Measurements from ENCODE around the gene MYH9. TPM values are rescaled to one million over a fixed set of nuclear protein-coding genes. Genes with fewer than 3 reads are reported as not detected.

Gene MYH9
- polyA plus RNA-seq, 3 donors, result 250 to 336 (median 293) TPM

- no peak for DNase-seq
Observed at GRCh38 chr22:36352803-36353507, 34.8 kb downstream of the MYH9 start.

- DNase-seq, result no peak
Observed at GRCh38 chr22:36351921-36352802, 35.6 kb downstream of the MYH9 start.

DNA sequence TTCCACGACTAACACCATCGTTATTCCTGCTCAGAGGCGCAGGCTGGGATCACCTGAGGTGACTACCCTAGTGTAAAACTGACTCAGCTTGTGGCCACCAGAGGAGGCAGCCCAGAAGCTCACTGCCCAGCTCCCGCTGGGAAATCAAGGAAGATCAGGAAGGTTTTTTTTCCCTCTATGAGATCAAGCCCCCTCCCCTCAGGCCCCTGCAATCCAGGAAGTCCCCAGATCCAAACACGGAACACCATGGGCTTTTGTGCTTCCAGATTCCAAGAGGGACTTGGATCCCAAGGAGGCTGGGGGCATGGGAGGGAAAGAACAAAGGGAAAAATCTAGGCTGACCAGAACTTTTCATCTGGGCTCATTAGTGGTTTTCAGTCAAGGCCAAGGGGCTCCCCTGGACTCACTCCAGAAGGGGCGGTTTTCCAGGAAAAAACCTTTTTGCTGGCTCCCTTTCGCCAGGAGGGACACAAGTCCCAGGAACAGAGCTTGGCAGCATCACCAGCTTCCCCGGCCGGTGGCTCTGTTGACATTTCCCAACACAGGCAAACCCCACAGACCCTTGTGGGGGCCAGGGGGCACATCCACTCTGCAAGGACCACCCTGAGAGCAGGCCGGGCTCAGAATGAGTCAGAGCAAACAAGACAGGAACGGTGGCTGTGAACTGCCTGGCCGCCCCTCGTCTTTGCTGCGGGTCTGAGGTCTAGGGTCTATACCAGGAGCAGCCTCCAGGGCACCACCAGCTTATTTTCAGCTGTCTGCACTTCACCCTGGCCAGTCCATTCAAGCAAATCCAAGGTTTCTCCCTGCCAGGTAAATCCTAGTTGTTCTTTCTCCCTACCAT, 36.8 kb downstream of the MYH9 start:
- no peak for DNase-seq

- DNase-seq, result no peak
Observed at GRCh38 chr22:36349726-36350125, 38.0 kb downstream of the MYH9 start.

DNA sequence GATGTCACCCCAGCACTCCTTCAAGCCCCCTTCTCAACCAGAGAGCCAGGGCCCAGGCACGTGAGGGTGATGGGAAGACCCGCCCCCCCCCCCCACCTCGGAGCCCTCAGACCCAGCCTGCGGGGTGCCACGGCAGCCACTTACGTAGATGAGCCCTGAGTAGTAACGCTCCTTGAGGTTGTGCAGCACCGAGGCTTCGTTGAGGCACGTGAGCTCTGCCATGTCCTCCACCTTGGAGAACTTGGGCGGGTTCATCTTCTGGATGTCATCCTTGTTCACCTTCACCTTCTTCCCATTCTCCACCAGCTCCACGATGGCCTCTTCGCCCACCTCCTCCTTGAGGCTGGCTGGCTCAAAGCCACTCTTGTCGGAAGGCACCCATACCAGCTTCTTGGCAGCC, 39.0 kb downstream of the MYH9 start:
- no peak for DNase-seq

GRCh38 chr22:36347094-36347493, 40.7 kb downstream of the MYH9 start:
- no peak for DNase-seq

GRCh38 chr22:36344106-36344827, 43.5 kb downstream of the MYH9 start:
- no peak for DNase-seq

DNA sequence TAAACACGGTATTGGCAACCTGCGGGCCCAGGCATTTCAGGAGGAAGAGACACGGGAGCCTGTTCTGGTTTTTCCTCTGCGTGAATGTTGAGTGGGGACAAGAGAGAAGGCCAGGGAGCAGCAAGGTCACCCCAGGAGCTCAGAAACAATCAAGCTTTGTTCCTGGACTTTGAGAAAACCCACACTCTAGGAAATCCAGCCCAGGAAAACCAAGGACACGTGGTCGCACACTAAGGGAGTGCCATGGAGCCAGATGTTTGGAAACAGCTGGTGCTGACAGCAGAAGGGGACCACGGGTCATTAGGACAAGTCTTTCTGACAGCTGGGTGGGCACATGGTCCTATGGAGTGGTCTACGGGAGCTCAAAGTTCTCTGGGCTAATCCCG, 44.1 kb downstream of the MYH9 start:
- DNase-seq, result no peak

DNA sequence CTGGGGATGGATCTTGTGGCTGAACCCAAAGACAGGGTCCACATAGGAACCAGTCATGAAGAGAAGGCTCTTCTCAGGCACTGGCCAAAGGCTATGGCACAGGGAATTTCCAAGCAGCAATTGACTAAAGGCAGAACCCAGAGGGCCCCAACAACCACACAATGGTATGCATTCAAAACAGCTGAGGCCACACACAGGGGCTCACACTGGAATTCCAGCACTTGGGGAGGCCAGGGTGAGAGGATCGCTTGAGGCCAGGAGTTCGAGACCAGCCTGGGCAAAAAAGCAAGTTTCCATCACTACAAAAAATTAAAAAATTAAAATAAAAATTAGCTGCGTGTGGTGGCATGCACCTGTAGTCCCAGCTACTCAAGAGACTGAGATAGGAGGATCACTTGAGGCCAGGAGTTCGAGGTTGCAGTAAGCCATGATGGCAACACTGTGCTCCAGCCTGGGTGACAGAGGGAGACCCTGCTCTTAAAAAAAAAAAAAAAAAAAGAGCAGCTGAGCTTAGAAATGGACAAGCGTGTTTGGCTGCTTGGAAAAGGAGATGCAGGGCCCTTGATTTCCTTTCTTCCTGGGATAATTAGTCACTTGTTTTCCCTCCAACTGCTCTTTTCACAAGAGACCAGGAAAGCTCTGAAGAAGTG, 44.6 kb downstream of the MYH9 start:
- no peak for DNase-seq

DNA sequence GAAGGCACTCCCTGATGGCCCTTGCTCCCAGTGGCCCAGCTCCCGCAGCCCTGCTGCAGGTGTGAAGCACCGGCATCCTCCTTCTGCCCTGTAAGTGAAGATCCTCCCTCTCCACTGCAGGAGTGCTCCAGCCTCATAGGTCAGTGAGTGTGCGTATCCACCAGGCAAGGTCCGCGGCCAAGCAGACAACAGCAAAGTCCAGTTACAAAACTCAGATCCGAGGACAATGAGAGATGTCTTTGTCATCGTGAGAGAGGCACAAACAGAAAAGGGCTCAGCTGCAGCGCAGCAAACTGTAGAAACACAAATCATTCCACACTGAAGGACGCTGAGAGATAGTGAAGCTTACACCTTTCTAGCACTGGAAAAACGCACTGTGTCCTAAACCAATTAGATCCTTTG, 46.1 kb downstream of the MYH9 start:
- no peak for DNase-seq

GRCh38 chr22:36340621-36341020, 47.1 kb downstream of the MYH9 start:
- no peak for DNase-seq

GRCh38 chr22:36339171-36340065, 48.3 kb downstream of the MYH9 start:
- DNase-seq, result no peak

GRCh38 chr22:36337365-36338130, 50.2 kb downstream of the MYH9 start:
- no peak for DNase-seq

DNA sequence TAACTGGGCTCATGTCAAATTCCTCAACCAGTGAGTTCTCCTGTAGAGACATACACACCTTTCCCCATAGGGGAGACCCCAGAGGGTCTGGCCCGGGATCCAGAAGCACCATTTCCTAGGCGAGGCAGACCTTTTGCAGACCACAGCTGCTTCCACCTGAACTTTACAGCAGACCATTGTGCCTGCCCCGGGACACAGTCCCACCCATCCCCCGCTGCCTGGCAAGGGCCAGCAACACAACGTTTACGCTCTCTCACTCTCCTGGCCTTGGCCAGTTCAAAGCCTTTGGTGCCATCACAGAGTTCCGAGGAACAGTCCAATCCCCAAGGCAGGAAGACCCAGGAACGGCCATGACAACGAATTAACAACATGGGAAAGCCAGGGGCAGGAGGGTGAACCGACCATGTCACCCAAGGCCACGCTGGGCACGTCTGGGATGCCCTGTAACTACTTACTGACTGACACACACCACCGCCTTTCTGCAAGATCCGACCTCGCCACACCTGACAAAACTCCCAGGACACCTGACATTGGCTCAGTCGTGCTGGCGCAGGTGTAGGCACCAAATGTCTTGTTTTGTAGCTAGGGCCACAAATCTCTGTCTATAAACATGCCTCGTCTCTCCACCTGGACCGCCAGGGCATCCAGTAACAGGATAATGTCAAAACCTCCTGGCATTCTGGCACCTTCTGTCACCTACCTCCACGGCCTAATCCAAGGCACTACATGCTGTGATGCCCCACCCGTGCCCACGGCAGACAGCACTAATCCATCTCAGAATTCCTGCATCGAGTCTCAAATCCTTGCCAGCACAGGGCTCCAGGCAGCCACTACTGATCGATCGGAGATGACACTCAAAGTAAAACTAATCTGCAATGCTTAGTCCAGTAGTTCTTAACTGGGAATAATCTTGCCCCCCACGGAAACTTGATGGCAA, 51.3 kb downstream of the MYH9 start:
- DNase-seq, result no peak

DNA sequence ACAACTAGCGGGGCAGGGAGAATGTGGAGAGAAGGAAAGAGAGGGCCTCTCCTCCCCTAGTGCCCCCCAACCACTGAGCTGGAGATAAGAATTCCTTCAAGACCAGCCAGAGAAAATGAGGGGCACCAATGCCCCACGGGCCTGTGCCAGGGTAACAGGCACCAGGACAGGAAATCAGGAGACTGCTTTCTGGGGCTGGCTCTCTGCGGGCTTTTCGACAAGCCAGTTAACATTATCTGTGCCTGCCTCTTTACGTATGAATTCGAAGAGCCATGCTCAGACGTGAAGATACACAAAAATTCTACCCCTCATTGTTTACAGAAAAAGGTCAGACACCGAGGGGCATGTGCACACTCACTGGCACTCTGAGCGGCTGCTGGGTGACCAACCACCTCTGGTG, 52.1 kb downstream of the MYH9 start:
- DNase-seq, result no peak

DNA sequence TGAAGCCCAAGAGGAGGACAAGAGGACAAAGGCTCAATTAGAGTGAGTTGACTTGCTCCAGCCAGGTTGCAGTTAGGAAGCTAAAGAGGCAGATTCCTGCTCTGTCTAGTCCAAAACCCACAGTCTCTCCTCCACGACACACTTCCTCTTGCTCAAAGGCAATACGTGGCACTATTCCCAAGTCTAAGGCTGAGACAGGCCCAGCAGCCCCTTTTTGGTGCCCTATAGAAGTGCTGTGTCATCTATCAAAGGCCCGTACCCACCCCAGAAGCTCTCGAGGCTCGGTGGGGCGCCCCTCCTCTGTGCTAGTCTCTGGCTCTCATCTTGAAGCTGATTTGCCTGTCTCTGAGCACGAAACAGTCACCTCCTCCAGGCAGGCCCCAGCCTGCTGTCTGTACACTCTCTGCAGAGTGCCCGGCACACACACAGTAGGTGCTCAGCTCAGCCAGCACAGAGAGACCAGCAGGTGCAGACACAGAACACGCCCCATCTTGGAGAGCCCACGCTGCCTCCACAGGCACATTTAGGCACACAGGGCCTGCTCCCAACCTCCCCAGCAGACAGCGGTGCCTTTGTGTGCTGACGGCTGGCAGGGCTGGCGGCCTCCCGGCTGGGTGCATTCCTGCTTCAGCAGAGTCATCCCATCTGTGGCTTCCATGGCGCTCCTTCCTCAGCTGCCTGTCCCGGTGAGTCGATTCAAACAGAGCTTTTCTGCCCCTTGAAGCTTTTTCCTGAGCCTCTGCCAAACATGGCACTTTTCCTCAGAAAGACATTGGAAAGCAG, 52.8 kb downstream of the MYH9 start:
- DNase-seq, result no peak

- DNase-seq, result no peak
Observed at GRCh38 chr22:36334081-36334820, 53.5 kb downstream of the MYH9 start.
